ENCODE measurements around the gene ITPR1.

GRCh38 chr3:4754180-4755086, 261.3 kb downstream of the ITPR1 start:
- no peak for TF ChIP-seq CTCF (conservative IDR thresholded peaks at IDR 0.05; ENCODE audit: low read length)
- TF ChIP-seq EZH2phosphoT487 (IDR thresholded peaks at IDR 0.05; ENCODE audit: borderline replicate concordance) = no peak

Data from Loucy (cell line).